Activated T-helper 1 cell treated with anti-CD3 and anti-CD28 coated beads, Interleukin-2, amount 50 U/mL, for 16 hours (primary cell): ENCODE results near the gene MACROD2.

ENCODE experiments used
- DNase-seq, 2 donors: peaks; one replicate each; pipeline ENCODE4 v3.0.0-alpha.2; 2020; ENCODE audit warnings: low read depth in 1 of 2, low spot score in 1 of 2

The MACROD2 gene

DNA sequence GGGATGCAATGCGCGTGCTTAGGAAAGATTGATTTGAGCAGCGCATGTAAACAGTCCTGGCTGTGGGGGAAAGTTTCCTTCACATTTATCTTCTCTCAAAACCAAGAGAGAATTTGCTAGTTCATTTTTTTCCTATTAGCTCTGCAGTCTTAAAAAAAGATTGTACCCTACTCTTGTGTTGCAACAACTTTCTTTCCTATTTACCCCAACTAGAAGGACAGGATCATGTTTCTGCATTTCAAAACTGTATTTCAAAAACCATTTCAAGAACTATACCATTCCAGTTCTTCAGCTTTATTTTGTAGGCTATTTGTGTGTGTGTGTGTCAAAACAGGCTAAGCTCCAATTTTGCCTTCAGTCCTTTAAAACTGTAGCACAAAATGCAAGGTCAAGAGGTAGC lies 2104.8 kb downstream of the MACROD2 start:
- no peak for DNase-seq

- DNase-seq: no peak
Measured at GRCh38 chr20:16100767-16101166, 2105.5 kb downstream of the MACROD2 start.
